Peyer's patch (tissue), 4 donors: ENCODE measurements around the gene CHD5. TPM values are rescaled to one million over a fixed set of nuclear protein-coding genes. Genes with fewer than 3 reads are reported as not detected.

Experiments used
- DNase-seq, 3 donors: peaks; one replicate each; pipeline ENCODE4 v3.0.0-alpha.2; 2017 to 2019
- H3K27ac ChIP-seq, 4 donors: fragments of 200-600 bp; sonication (generic); one replicate each; pipeline ENCODE4 v1.5.1; 2016 to 2019
- H3K27me3 ChIP-seq, 2 donors: fragments of 200-600 bp; sonication (generic); one replicate each; pipeline ENCODE4 v1.5.1; 2019
- H3K36me3 ChIP-seq, 3 donors: fragments of 200-600 bp; sonication (generic); one replicate each; pipeline ENCODE4 v1.5.1; 2016 to 2019
- H3K4me1 ChIP-seq, 4 donors: fragments of 200-600 bp; sonication (generic); one replicate each; pipeline ENCODE4 v1.5.1; 2016 to 2019
- H3K4me3 ChIP-seq, 4 donors: fragments of 200-600 bp; sonication (generic); 1 replicate in 3 of 4; 2 replicates in 1 of 4; pipeline ENCODE4 v1.5.1; 2016 to 2019; ENCODE audit warnings: mild to moderate bottlenecking in 1 of 4
- H3K9me3 ChIP-seq, 4 donors: fragments of 200-600 bp; sonication (generic); one replicate each; pipeline ENCODE4 v1.5.1; 2016 to 2019; ENCODE audit warnings: mild to moderate bottlenecking in 1 of 4
- POLR2A ChIP-seq, 2 donors: fragments of 450-650 bp; IDR thresholded peaks; one replicate each; pipeline ENCODE4 v1.5.1; 2017; ENCODE audit warnings: antibody characterized with exemption in 2 of 2, mild to moderate bottlenecking in 2 of 2, moderate library complexity in 2 of 2
- total RNA-seq, 4 donors: library from RNA; depleted of rRNA; stranded (reverse); fragments of >200 nt; gene quantifications; one replicate each; pipeline ENCODE4 v1.1.0, GENCODE V29; 2016
- TF ChIP-seq, protein P1 (sequence below), 6 experiments: fragments of 450-650 bp in 4 of 6; fragments of 200-600 bp in 2 of 6; sonication (generic) in 1 of 6; IDR thresholded peaks; one replicate each; pipeline ENCODE4 v1.5.1; 2017 to 2019; ENCODE audit warnings: antibody characterized with exemption in 6 of 6, mild to moderate bottlenecking in 3 of 6, moderate library complexity in 1 of 6

CHD5 gene
- total RNA-seq, 4 donors from 2014 or later = under 0.01 to 0.66 (median 0.22) TPM

DNA sequence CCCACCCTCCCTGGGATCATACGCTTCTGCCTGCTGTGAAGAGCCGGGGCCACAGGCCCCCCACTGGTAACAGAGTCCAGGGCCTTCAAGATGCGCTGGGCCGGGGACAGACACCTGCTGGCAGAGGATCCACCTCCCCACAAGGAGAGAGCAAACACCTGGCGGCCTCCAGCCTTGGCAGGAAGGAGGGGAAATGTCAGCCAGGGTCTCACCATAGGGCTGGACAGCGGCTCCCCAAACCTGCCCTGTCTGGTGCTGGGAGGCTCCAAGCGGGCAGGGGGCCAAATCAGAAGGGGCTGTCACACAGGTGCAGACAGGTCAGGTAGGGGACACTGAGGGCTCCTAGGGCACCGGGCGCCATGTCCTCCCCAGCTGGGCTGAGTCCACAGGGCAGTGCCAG is 75.5 kb downstream of the CHD5 start:
- Histone ChIP-seq H3K4me1 (no peaks in the 10 kb centered on the region), H3K36me3 (no peaks in the 10 kb centered on the region), H3K27ac (no peak overlapping the region), H3K9me3 (no peaks in the 10 kb centered on the region), H3K27me3 (no peaks in the 10 kb centered on the region), H3K4me3 (no peak overlapping the region)
- no peak for TF ChIP-seq POLR2A (IDR thresholded peaks at IDR 0.05)
- TF ChIP-seq, protein P1, sequence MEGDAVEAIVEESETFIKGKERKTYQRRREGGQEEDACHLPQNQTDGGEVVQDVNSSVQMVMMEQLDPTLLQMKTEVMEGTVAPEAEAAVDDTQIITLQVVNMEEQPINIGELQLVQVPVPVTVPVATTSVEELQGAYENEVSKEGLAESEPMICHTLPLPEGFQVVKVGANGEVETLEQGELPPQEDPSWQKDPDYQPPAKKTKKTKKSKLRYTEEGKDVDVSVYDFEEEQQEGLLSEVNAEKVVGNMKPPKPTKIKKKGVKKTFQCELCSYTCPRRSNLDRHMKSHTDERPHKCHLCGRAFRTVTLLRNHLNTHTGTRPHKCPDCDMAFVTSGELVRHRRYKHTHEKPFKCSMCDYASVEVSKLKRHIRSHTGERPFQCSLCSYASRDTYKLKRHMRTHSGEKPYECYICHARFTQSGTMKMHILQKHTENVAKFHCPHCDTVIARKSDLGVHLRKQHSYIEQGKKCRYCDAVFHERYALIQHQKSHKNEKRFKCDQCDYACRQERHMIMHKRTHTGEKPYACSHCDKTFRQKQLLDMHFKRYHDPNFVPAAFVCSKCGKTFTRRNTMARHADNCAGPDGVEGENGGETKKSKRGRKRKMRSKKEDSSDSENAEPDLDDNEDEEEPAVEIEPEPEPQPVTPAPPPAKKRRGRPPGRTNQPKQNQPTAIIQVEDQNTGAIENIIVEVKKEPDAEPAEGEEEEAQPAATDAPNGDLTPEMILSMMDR (IDR thresholded peaks at IDR 0.05) = no peak
- DNase-seq = no peak

DNA sequence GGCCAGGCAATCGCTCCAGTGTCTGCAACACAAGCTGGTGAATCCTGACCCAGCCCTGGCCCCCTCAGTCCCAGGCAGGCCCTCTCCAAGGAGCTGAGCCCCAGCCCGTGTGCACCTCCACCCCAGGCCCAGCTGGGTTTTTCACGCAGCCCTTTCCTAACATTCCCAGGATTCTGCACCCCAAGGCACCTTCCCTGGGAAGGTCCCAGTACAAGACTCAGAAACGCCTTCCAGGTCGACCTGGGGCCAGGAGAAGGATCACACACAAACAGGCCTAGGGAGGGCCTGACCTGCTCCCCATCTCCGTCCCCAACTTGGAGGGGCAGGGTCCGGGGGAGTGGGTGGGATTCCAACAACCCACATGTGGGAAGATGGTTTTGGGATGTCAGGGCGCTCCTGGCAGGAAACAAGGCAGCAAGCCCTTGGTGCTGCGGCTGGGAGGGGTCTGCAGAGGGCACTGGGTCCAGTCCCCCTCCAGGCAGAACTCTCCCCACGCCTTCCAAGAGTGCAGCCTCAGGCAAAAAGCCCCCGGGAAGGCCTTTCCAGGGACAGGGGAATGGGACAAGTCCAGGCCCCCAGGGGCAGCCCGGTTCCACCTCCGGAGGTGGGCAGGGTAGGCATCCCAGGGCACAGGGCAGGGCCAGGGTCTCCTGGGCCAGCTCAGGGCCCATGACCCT is 76.1 kb downstream of the CHD5 start:
- Histone ChIP-seq H3K36me3 (no peaks in the 10 kb centered on the region), H3K27me3 (no peaks in the 10 kb centered on the region), H3K9me3 (no peaks in the 10 kb centered on the region), H3K27ac (no peak overlapping the region), H3K4me1 (no peaks in the 10 kb centered on the region), H3K4me3 (no peak overlapping the region)
- TF ChIP-seq POLR2A (IDR thresholded peaks at IDR 0.05) = no peak
- TF ChIP-seq, protein P1 (IDR thresholded peaks at IDR 0.05) = no peak
- DNase-seq = no peak

DNA sequence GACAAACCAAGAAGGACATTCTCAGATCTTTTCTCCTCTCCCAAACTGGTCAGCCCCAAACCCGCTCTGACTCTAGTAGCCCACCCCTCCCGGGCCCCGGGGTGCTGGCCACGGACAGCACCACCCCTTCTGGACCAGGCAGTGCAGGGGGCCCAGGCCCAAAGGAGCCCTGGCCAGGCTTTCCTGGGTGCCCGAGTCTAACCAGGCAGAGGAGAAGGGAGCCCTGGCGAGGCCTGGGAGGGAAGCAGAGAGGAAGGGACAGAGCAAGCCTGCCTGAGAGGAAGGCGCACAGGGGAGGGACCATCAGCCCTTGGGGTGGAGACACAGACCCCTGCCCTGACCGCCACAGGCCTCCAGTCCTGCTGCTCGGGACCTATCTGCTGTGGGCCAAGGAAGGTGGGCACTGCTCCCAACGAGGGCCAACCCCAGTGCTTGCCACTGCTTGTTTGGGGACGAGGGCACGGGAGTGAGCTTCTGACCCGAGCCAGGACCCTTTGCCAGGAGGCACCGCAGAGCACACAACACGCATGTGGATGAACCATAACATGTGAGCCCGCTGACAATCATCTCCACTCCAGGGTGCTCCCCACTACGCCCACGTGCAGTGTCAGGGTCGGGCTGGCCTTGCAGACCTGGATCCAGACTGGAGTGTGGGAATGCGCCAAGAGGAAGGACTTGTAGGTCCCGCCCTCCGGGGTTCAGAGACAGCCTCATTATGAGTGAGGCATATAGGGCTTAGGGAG is 76.8 kb downstream of the CHD5 start:
- Histone ChIP-seq H3K27me3 (no peaks in the 10 kb centered on the region), H3K4me1 (no peaks in the 10 kb centered on the region), H3K9me3 (no peaks in the 10 kb centered on the region), H3K36me3 (no peaks in the 10 kb centered on the region), H3K27ac (no peak overlapping the region), H3K4me3 (no peak overlapping the region)
- DNase-seq = no peak
- TF ChIP-seq, protein P1 (IDR thresholded peaks at IDR 0.05) = no peak
- no peak for TF ChIP-seq POLR2A (IDR thresholded peaks at IDR 0.05)

DNA sequence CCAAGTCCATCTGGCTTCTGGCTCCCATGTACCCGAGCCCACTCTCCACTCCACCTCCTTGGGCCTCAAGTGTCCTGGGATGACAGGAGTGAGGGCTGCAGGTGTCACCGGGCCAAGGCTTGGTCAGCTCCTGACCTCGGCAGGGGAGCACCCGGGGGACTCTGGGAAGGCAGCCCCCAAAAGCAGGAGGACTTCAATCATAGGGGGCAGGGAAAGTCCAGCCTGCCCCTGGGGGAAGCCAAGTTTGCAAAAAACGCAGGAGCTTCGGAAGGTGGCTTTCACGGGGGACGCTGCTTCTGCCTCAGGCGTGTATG is 77.6 kb downstream of the CHD5 start:
- Histone ChIP-seq H3K9me3 (no peaks in the 10 kb centered on the region), H3K4me3 (no peak overlapping the region), H3K4me1 (no peaks in the 10 kb centered on the region), H3K27ac (no peak overlapping the region), H3K36me3 (no peaks in the 10 kb centered on the region), H3K27me3 (no peaks in the 10 kb centered on the region)
- DNase-seq = peak in 1 of 3 donors; percentile 37
- TF ChIP-seq, protein P1 (IDR thresholded peaks at IDR 0.05) = no peak
- TF ChIP-seq POLR2A (IDR thresholded peaks at IDR 0.05) = no peak

DNA sequence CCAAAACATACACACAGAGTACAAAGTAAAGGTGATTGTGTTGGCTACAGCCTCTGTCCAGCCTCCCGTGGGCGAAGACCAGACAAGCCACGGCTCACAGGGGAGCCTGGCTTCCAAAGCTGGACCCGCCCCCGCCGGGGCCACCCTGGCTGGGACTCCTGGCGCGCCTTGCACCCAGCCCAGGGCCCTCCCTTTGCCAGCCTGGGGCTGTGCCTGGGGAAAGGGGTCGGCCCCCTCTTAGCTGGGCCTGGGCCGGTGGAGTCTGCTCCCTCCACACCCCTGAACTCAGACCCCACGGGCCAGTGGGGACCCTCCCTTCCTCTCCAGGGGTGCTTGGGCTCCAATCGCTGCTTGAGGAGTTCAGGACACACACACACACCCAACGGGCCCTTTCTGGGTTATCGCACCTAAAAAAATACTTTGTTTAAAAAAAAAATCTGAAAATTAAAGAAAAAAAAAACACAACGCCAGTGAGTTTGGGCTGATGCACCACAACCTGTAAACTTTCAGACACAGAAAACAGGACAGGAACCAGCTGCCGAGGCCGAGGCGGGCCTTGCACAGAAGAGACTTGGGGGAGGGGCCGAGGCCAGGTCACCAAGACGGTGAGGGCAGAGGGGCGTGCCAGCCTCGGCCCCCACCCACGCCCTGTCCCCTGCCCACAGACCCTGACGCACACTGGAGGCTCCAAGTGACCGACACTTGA is 78.1 kb downstream of the CHD5 start:
- Histone ChIP-seq H3K27me3 (no peaks in the 10 kb centered on the region), H3K4me1 (no peaks in the 10 kb centered on the region), H3K27ac (no peak overlapping the region), H3K9me3 (no peaks in the 10 kb centered on the region), H3K36me3 (no peaks in the 10 kb centered on the region), H3K4me3 (no peak overlapping the region)
- peak in 1 of 3 donors; percentile 25 for DNase-seq
- TF ChIP-seq, protein P1 (IDR thresholded peaks at IDR 0.05) = no peak
- TF ChIP-seq POLR2A (IDR thresholded peaks at IDR 0.05) = no peak
